Tibial nerve (tissue), 4 donors: ENCODE measurements around the gene UGGT2. TPM values are rescaled to one million over a fixed set of nuclear protein-coding genes. Genes with fewer than 3 reads are reported as not detected.
"Not testable (repeated sequence)": the region's sequence is repeated elsewhere in the genome, so short reads cannot be mapped to it uniquely, and the experiment has no call there.

Experiments
- DNase-seq, 2 donors: peaks; one replicate each; pipeline ENCODE4 v3.0.0-alpha.2; 2019; ENCODE audit warnings: low spot score in 2 of 2
- H3K27ac ChIP-seq, 4 donors: fragments of 200-600 bp; sonication (generic) in 3 of 4; one replicate each; pipeline ENCODE4 v1.5.1; 2017 to 2019; ENCODE audit warnings: mild to moderate bottlenecking in 1 of 4
- H3K27me3 ChIP-seq, 2 donors: fragments of 200-600 bp; sonication (generic) in 1 of 2; one replicate each; pipeline versions ENCODE4 v1.5.1 to v1.6.0; 2017 to 2019
- H3K36me3 ChIP-seq, 3 donors: fragments of 200-600 bp; sonication (generic); one replicate each; pipeline ENCODE4 v1.5.1; 2018 to 2019
- H3K4me1 ChIP-seq, 4 donors: fragments of 200-600 bp; sonication (generic) in 3 of 4; one replicate each; pipeline ENCODE4 v1.5.1; 2017 to 2019
- H3K4me3 ChIP-seq, 4 donors: fragments of 200-600 bp; sonication (generic) in 3 of 4; one replicate each; pipeline ENCODE4 v1.5.1; 2017 to 2019; ENCODE audit warnings: mild to moderate bottlenecking in 1 of 4, moderate library complexity in 1 of 4
- H3K9me3 ChIP-seq, 4 donors: fragments of 200-600 bp; sonication (generic) in 3 of 4; one replicate each; pipeline ENCODE4 v1.5.1; 2017 to 2019
- CTCF ChIP-seq, 5 experiments: fragments of 200-600 bp in 3 of 5; fragments of 450-650 bp in 2 of 5; sonication (generic) in 3 of 5; IDR thresholded peaks; one replicate each; pipeline ENCODE4 v1.5.1; 2016 to 2019; ENCODE audit warnings: antibody characterized with exemption in 5 of 5, mild to moderate bottlenecking in 3 of 5, moderate library complexity in 2 of 5
- EP300 ChIP-seq, 2 donors: sonication (generic); formaldehyde crosslinking; IDR thresholded peaks; one replicate each; pipeline ENCODE4 v1.6.1; 2017; ENCODE audit warnings: antibody characterized with exemption in 2 of 2, mild to moderate bottlenecking in 1 of 2
- POLR2A ChIP-seq, 2 donors: fragments of 450-650 bp; IDR thresholded peaks; one replicate each; pipeline ENCODE4 v1.6.1; 2017; ENCODE audit warnings: antibody characterized with exemption in 2 of 2, mild to moderate bottlenecking in 2 of 2, moderate library complexity in 2 of 2
- WGBS, 2 donors: methylation state at CpG; one replicate each; pipeline ENCODE4 v1.1.5; 2018; 5-methylcytosine and 5-hydroxymethylcytosine counted together
- total RNA-seq, 4 donors: library from RNA; depleted of rRNA; stranded (reverse); fragments of >200 nt; gene quantifications; one replicate each; pipeline ENCODE4 v1.1.0, GENCODE V29; 2016

Gene UGGT2
- total RNA-seq, 4 donors from 2014 or later = 47.7 to 62.4 (median 61.0) TPM

- not testable (repeated sequence) for H3K4me3 ChIP-seq, H3K27me3 ChIP-seq, H3K27ac ChIP-seq, DNase-seq, H3K4me1 ChIP-seq
- 95 to 97% methylated on average over 16 of the region's 16 CpGs for WGBS, 2 donors
- H3K36me3 ChIP-seq = peaks cover 0 to 10% (median 0%) of the 10 kb centered on the region in 3 donors
- H3K9me3 ChIP-seq = peaks cover 0 to 14% (median 0%) of the 10 kb centered on the region in 4 donors
Measured at GRCh38 chr13:96046449-96047126, 6.6 kb downstream of the UGGT2 start.

GRCh38 chr13:96044238-96044637, 9.0 kb downstream of the UGGT2 start:
- Histone ChIP-seq H3K4me3 (no peak overlapping the region), H3K27me3 (no peaks in the 10 kb centered on the region), H3K4me1 (no peaks in the 10 kb centered on the region), H3K27ac (no peak overlapping the region), H3K9me3 (peaks cover 0 to 14% (median 0%) of the 10 kb centered on the region in 4 donors), H3K36me3 (peaks cover 0 to 10% (median 0%) of the 10 kb centered on the region in 3 donors)
- 92 to 100% methylated on average over 1 of the region's 1 CpG for WGBS, 2 donors
- TF ChIP-seq EP300 (IDR thresholded peaks at IDR 0.05) = no peak
- no peak for TF ChIP-seq POLR2A (IDR thresholded peaks at IDR 0.05)
- no peak for TF ChIP-seq CTCF (IDR thresholded peaks at IDR 0.05)
- DNase-seq = no peak

- DNase-seq = no peak
- no peak overlapping the region for H3K27ac ChIP-seq
- H3K4me3 ChIP-seq = no peak overlapping the region
- 90 to 92% methylated on average over 4 of the region's 4 CpGs for WGBS, 2 donors
- H3K36me3 ChIP-seq = peaks cover 0 to 5% (median 0%) of the 10 kb centered on the region in 3 donors
- no peaks in the 10 kb centered on the region for H3K27me3 ChIP-seq
- TF ChIP-seq POLR2A (IDR thresholded peaks at IDR 0.05) (no peak), EP300 (IDR thresholded peaks at IDR 0.05) (no peak), CTCF (IDR thresholded peaks at IDR 0.05) (no peak)
- H3K4me1 ChIP-seq = no peaks in the 10 kb centered on the region
- H3K9me3 ChIP-seq = peaks cover 0 to 8% (median 0%) of the 10 kb centered on the region in 4 donors
Measured at GRCh38 chr13:96041326-96042110, 11.7 kb downstream of the UGGT2 start.

GRCh38 chr13:96036515-96036914, 16.7 kb downstream of the UGGT2 start:
- no peak for DNase-seq
- H3K36me3 ChIP-seq = peaks cover 0 to 22% (median 0%) of the 10 kb centered on the region in 3 donors
- H3K9me3 ChIP-seq = peaks cover 0 to 11% (median 0%) of the 10 kb centered on the region in 4 donors
- H3K27ac ChIP-seq = no peak overlapping the region
- H3K4me3 ChIP-seq = no peak overlapping the region
- no peaks in the 10 kb centered on the region for H3K27me3 ChIP-seq
- WGBS, 2 donors = 100% methylated on average over 1 of the region's 1 CpG
- TF ChIP-seq EP300 (IDR thresholded peaks at IDR 0.05) (no peak), CTCF (IDR thresholded peaks at IDR 0.05) (no peak), POLR2A (IDR thresholded peaks at IDR 0.05) (no peak)
- H3K4me1 ChIP-seq = no peaks in the 10 kb centered on the region

GRCh38 chr13:96034662-96035061, 18.5 kb downstream of the UGGT2 start:
- H3K36me3 ChIP-seq = peaks cover 0 to 22% (median 0%) of the 10 kb centered on the region in 3 donors
- H3K27ac ChIP-seq = no peak overlapping the region
- 90 to 95% methylated on average over 10 of the region's 10 CpGs for WGBS, 2 donors
- no peak for DNase-seq
- no peak for TF ChIP-seq CTCF (IDR thresholded peaks at IDR 0.05)
- no peak for TF ChIP-seq EP300 (IDR thresholded peaks at IDR 0.05)
- TF ChIP-seq POLR2A (IDR thresholded peaks at IDR 0.05) = no peak
- no peaks in the 10 kb centered on the region for H3K27me3 ChIP-seq
- H3K4me3 ChIP-seq = no peak overlapping the region
- no peaks in the 10 kb centered on the region for H3K4me1 ChIP-seq
- H3K9me3 ChIP-seq = peaks cover 0 to 11% (median 0%) of the 10 kb centered on the region in 4 donors
